OCI-LY3 (cell line): Measurements from ENCODE around the gene COL4A2.

Source experiments
- CTCF ChIP-seq: fragments of 200-600, 300-600 bp; sonication (generic); IDR thresholded peaks from 2 replicates; pipeline ENCODE4 v1.5.1; 2014; ENCODE audit warnings: antibody characterized with exemption, low read length, low read depth
- EZH2phosphoT487 ChIP-seq: fragments of 200-600 bp; shearing (Covaris generic); IDR thresholded peaks from 2 replicates; pipeline ENCODE4 v1.6.1; 2018; ENCODE audit warnings: antibody characterized with exemption, mixed run types, low read depth

DNA sequence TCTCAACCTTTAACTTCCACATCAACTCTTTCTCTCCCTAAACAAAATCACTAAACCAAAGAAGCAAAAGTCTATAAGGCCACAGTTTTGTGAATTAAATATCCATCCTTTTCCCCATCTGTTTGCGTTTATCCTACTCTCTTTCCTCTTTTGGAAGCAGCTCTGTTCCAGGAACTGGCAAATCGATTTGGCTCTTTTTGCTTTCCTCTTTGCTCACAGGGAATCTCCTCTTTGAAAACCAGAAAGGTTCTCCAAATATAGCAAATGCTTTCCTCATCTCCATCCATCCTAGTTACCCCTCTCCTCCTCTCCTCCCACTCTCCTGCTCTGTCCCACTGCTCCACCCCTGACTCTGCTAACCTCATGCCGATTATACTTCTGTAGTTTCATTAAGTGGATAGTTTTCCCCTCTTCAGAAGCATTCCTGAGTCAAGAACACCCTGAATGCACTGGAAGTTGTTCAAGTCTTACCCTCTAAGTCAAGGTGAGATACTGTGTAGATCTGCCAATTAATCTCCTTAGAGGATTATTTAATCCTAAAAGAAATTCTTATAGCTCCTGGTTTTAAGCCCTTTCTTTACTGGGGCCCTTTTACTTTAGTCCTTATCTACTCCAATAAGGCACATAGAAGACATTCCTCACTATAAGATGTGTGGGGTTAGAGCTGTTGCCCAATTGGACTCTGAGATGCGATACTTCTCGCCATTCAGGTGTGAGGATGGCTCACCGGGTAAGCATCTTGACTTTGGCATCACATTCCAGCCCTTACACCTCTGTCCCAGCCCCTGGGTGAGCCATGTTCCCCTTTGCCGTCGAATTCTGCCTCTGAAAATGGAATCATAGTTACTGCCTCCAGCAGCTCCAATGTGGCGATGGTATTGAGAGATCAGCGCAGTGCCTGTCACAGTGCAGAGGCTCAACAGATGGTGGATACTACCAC lies 67.6 kb downstream of the COL4A2 start:
- TF ChIP-seq CTCF (no peak), EZH2phosphoT487 (no peak)
